K562 (cell line): Measurements from ENCODE around the gene LRRC25. TPM values are rescaled to one million over a fixed set of nuclear protein-coding genes. Genes with fewer than 3 reads are reported as not detected.

ENCODE experiments used
- ATF4 ChIP-seq: fragments of 450-650 bp; formaldehyde crosslinking; IDR thresholded peaks from 2 replicates; pipeline ENCODE4 v1.4.0; 2022; ENCODE audit warnings: mild to moderate bottlenecking, moderate library complexity
- CHD1 ChIP-seq: fragments of 200-600 bp; sonication (generic); IDR thresholded peaks from one replicate; pipeline ENCODE4 v1.6.1; 2012; ENCODE audit warnings: mild to moderate bottlenecking, moderate library complexity, low read length, inconsistent platforms
- CREB3L1 ChIP-seq: fragments of 450-650 bp; IDR thresholded peaks from 2 replicates; pipeline ENCODE4 v1.6.1; 2014; ENCODE audit warnings: low read depth, mild to moderate bottlenecking, moderate library complexity, borderline replicate concordance
- CSDE1 ChIP-seq, 2 experiments: fragments of 450-650 bp; IDR thresholded peaks; 2 replicates each; pipeline ENCODE4 v1.6.1; 2016; ENCODE audit warnings: mild to moderate bottlenecking in 1 of 2
- FIP1L1 ChIP-seq: fragments of 200-400 bp; formaldehyde crosslinking; IDR thresholded peaks from 2 replicates; pipeline ENCODE4 v1.6.1; 2018; ENCODE audit warnings: mild to moderate bottlenecking, low read depth, low read length; ENCODE audit not compliant: poor library complexity, severe bottlenecking
- FOXP1 ChIP-seq: sonication (generic); formaldehyde crosslinking; IDR thresholded peaks from 2 replicates; pipeline ENCODE4 v1.8.0; 2022; ENCODE audit warnings: mild to moderate bottlenecking, missing genetic modification reagents
- HCFC1 ChIP-seq: IDR thresholded peaks from 2 replicates; pipeline ENCODE4 v1.6.1; 2012; ENCODE audit warnings: low read depth, low read length, improper control_type of control experiment
- HDGF ChIP-seq: fragments of 450-650 bp; IDR thresholded peaks from 2 replicates; pipeline ENCODE4 v1.6.1; 2016
- HNRNPH1 ChIP-seq: fragments of 200-400 bp; formaldehyde crosslinking; optimal IDR thresholded peaks from 2 replicates; pipeline ENCODE3; 2017; ENCODE audit warnings: low read depth, mild to moderate bottlenecking, low read length, moderate library complexity
- HNRNPUL1 ChIP-seq: fragments of 200-400 bp; formaldehyde crosslinking; IDR thresholded peaks from 2 replicates; pipeline ENCODE4 v1.6.1; 2017; ENCODE audit warnings: low read length
- KDM5B ChIP-seq: fragments of 200-600 bp; sonication (generic); IDR thresholded peaks from 2 replicates; pipeline ENCODE4 v1.6.1; 2012; ENCODE audit warnings: low read depth, mild to moderate bottlenecking, moderate library complexity, low read length, control low read depth, inconsistent platforms; ENCODE audit not compliant: insufficient replicate concordance
- MYNN ChIP-seq, 2 experiments: sonication (generic); formaldehyde crosslinking in 1 of 2; IDR thresholded peaks; 2 replicates each; pipeline versions ENCODE4 v1.5.0 to v1.6.1; 2016 to 2020; ENCODE audit warnings: antibody characterized with exemption in 1 of 2, missing genetic modification reagents in 1 of 2
- NFE2 ChIP-seq: IDR thresholded peaks from 2 replicates; pipeline ENCODE4 v1.6.1; 2014; ENCODE audit warnings: antibody characterized with exemption, low read depth
- NR2F6 ChIP-seq: fragments of 450-650 bp; formaldehyde crosslinking; IDR thresholded peaks from 2 replicates; pipeline ENCODE4 v1.4.0; 2020; ENCODE audit warnings: mild to moderate bottlenecking
- RBM15 ChIP-seq: fragments of 200-400 bp; formaldehyde crosslinking; IDR thresholded peaks from 2 replicates; pipeline ENCODE4 v1.6.1; 2018; ENCODE audit warnings: mild to moderate bottlenecking, low read length, moderate library complexity; ENCODE audit not compliant: insufficient read depth
- SMC3 ChIP-seq: conservative IDR thresholded peaks from 2 replicates; pipeline ENCODE4 v1.6.1; 2011; ENCODE audit warnings: low read depth, low read length, improper control_type of control experiment; ENCODE audit not compliant: insufficient read depth
- SRF ChIP-seq, 2 experiments: fragments of 250-450, 450-650 bp in 1 of 2; sonication (Bioruptor Pico) in 1 of 2; sonication (generic) in 1 of 2; formaldehyde crosslinking; IDR thresholded peaks; 2 replicates each; pipeline versions ENCODE4 v1.5.0 to v1.5.1; 2020 to 2022; ENCODE audit warnings: mild to moderate bottlenecking in 1 of 2, missing genetic modification reagents in 1 of 2
- ZNF134 ChIP-seq: fragments of 250-450 bp; sonication (Bioruptor Pico); conservative IDR thresholded peaks from 2 replicates; pipeline ENCODE4 v1.4.0; 2020
- ZNF311 ChIP-seq: fragments of 250-450 bp; sonication (Bioruptor Pico); IDR thresholded peaks from 2 replicates; pipeline ENCODE4 v1.4.0; 2020; ENCODE audit warnings: mild to moderate bottlenecking, moderate library complexity
- ZNF507 ChIP-seq: conservative IDR thresholded peaks from 2 replicates; pipeline ENCODE4 v1.6.1; 2017; ENCODE audit warnings: missing genetic modification characterization, missing compliant biosample characterization
- ZNF592 ChIP-seq: fragments of 450-650 bp; IDR thresholded peaks from 2 replicates; pipeline ENCODE4 v1.6.1; 2017; ENCODE audit warnings: antibody characterized with exemption, mild to moderate bottlenecking
- polyA plus RNA-seq, 8 experiments: library from polyadenylated mRNA; depleted of rRNA in 4 of 8; stranded (reverse) in 5 of 8; unstranded in 3 of 8; fragments of >200 nt; fragmentation: Nextera tagmentation in 2 of 8; fragmentation: Illumina TruSeq in 1 of 8; extraction: Ambion mirVana in 2 of 8; extraction: Trizol in 1 of 8; gene quantifications; 2 replicates each; pipeline versions ENCODE4 v1.2.1 to v1.2.3, GENCODE V29; 2011 to 2014; ENCODE audit warnings: inconsistent platforms in 1 of 8, missing spikeins in 1 of 8
- total RNA-seq, 7 experiments: library from RNA; depleted of rRNA in 6 of 7; stranded (reverse); fragments of >200 nt in 6 of 7; fragmentation: Illumina TruSeq in 2 of 7; extraction: Trizol in 2 of 7; gene quantifications; 2 replicates each; pipeline versions ENCODE4 v1.2.1 to v1.2.3, GENCODE V29; 2011 to 2021; ENCODE audit warnings: low replicate concordance in 1 of 7
- TF ChIP-seq, protein P1 (sequence below): fragments of 450-650 bp; IDR thresholded peaks from 2 replicates; pipeline ENCODE4 v1.6.1; 2016; ENCODE audit warnings: low read depth, mild to moderate bottlenecking, moderate library complexity

LRRC25 gene
- total and polyA plus RNA-seq, 9 of the 15 experiments (the other 6 are each of a cell fraction or from before 2014, with no cell fraction given) = 0.07 to 0.36 (median 0.10) TPM; not detected in 3

GRCh38 chr19:18418483-18419194, 21.2 kb upstream of the LRRC25 start (continued):
- TF ChIP-seq ATF4 (CRISPR knock-in tag) = no peak
- 0 out of 2 replicates have a peak, but pooled peaks have one; percentile 14 for TF ChIP-seq ZNF311
- no peak for TF ChIP-seq MYNN (IDR thresholded peaks at IDR 0.05)
- no peak for TF ChIP-seq MYNN (CRISPR knock-in tag; IDR thresholded peaks at IDR 0.05)
- no peak for TF ChIP-seq CSDE1 (IDR thresholded peaks at IDR 0.05)
- no peak for TF ChIP-seq HNRNPH1
- TF ChIP-seq NR2F6 (CRISPR knock-in tag) = no peak
- TF ChIP-seq SMC3 = no peak
- TF ChIP-seq KDM5B = no peak
- TF ChIP-seq SRF (CRISPR knock-in tag; IDR thresholded peaks at IDR 0.05) = no peak
- TF ChIP-seq HCFC1 = no peak
- TF ChIP-seq CHD1 = no peak
- no peak for TF ChIP-seq FOXP1
- TF ChIP-seq FIP1L1 = no peak
- TF ChIP-seq ZNF592 = no peak; the same call in 1 of the 2 replicates
- TF ChIP-seq RBM15 = no peak
- TF ChIP-seq, protein P1, sequence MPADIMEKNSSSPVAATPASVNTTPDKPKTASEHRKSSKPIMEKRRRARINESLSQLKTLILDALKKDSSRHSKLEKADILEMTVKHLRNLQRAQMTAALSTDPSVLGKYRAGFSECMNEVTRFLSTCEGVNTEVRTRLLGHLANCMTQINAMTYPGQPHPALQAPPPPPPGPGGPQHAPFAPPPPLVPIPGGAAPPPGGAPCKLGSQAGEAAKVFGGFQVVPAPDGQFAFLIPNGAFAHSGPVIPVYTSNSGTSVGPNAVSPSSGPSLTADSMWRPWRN = no peak
- TF ChIP-seq HNRNPUL1 = no peak
- peak; percentile 82; the same call in 1 of the 2 replicates for TF ChIP-seq HDGF
- TF ChIP-seq ZNF134 (CRISPR knock-in tag) = no peak
- no peak for TF ChIP-seq NFE2
- no peak for TF ChIP-seq ZNF507 (tag)
- TF ChIP-seq CREB3L1 = no peak
